Kasumi-1 (cell line): ENCODE data around the gene TRANK1.

Experiments used
- DNase-seq, 2 experiments: peaks; one replicate each; lab custom pipeline; 2025; lab: John Stamatoyannopoulos, UW

Gene TRANK1

GRCh38 chr3:36843065-36844051 is 101.5 kb downstream of the TRANK1 start:
- DNase-seq, result peak; percentile 17 to 25

GRCh38 chr3:36842275-36842674 is 102.6 kb downstream of the TRANK1 start:
- DNase-seq, result no peak

DNA sequence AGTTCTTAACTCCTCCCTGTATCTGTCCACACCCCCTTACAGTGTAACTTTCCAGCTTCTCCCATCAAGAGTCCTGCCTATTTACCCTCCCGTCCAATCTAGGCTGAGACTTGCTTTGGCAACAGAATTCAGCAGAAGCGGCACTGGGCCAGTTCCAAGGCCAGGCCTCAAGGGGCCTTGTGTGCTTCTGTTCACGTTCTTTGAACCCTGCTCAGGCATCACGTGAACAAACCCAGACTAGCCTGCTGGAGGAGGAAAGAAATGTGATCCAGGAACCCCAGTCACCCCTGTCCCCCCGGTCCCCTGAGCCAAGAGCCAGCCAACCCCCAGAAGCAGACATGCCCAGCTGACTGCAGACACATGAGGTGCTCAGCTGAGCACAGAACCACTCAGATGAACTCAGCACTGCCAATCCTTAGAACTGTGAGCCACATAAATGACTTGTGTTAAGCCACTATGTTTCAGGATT is 104.4 kb downstream of the TRANK1 start:
- DNase-seq, result no peak

DNA sequence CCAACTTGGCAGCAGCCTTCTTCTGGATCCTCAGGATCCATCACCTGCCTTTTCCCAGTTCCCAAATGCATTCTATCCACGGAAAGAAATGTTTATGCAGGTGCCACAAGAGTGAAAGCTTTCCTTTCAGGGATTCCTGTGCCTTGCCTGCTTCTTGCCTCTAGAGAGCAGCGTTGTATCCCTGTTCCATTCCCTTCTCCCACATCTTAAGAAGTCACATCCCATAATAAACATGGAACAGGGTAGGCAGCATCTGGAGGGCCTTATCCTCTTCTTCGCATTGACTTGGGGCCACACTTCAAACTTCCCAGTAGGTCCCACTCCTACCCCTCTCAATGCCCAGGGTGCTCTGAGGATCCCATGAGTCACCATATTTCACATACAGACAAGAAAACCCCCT is 107.8 kb downstream of the TRANK1 start:
- peak in 1 of 2 experiments; percentile 17 for DNase-seq

DNA sequence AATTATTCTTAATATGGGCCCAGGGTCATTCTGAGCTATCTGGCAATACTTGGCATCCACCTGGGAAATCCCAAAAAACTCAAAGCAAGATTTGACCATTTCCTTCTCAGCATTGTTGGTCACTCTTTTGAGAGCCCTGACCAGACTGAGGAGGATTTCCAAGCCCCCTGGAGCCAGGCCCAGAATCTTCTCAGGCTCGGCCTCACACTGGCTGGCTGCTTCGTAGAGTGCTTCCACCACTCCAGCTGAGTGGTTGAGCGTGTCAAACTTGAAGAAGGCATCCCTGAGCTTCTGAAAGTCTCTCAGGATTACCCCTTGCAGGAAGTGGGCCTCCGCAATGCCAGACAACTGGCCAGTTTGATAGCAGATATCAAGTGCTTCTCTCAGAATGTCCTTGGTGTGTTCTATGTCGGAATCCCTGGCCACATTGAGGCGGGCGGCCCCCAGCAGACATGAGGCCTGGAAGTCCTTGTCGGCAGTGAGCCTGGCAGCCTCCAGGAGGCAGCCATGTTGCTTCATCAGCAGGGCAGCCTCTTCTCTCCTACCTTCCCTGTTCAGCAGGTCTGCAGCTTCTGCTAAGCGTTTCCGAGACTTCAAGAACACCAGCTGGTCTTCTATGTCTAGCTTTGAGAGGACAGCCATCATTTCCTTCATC is 111.6 kb downstream of the TRANK1 start:
- DNase-seq, result no peak

GRCh38 chr3:36832406-36832805 is 112.4 kb downstream of the TRANK1 start:
- DNase-seq, result no peak

DNA sequence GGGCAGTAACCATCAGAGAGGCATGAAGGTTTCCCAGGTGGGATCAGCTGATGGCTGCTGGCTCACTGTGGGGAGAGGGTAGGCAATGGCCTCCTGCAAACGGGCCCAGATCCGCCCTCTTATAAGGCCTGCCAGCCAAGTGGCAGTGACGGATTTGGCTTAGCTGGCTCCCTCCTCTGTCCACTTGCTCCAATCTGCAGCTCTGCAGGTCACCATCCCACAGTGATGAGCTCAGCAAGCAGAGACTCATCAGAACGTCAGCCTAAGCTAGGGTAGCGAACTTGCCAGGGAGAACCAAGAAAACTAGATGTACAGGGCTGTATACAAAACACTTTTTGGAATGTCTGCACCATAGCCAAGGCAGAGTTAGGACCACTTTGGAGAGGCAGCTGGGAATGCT is 117.7 kb downstream of the TRANK1 start:
- DNase-seq, result no peak

DNA sequence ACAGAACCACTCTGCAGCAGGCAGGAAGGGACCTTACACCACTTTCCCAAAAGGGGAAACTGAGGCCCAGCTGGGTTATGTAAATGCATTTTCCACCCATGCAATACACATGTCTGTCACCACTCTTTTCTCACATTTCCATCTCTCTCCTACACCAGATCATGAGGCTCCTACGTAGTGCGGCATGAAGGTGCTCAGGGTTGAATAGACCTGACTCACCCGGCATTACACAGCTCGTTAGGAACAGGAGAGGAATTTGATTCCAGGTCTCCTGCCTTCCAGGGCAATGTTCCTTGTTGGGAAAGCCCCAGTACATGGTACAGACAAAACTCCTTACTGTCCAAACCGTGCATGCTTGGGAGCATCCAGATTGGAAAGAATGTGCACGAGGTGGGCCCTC is 118.6 kb downstream of the TRANK1 start:
- no peak for DNase-seq

GRCh38 chr3:36824443-36824842 is 120.4 kb downstream of the TRANK1 start:
- no peak for DNase-seq

- no peak for DNase-seq
Observed at GRCh38 chr3:36823806-36824205, 121.0 kb downstream of the TRANK1 start.

- no peak for DNase-seq
Observed at GRCh38 chr3:36820083-36820482, 124.8 kb downstream of the TRANK1 start.

DNA sequence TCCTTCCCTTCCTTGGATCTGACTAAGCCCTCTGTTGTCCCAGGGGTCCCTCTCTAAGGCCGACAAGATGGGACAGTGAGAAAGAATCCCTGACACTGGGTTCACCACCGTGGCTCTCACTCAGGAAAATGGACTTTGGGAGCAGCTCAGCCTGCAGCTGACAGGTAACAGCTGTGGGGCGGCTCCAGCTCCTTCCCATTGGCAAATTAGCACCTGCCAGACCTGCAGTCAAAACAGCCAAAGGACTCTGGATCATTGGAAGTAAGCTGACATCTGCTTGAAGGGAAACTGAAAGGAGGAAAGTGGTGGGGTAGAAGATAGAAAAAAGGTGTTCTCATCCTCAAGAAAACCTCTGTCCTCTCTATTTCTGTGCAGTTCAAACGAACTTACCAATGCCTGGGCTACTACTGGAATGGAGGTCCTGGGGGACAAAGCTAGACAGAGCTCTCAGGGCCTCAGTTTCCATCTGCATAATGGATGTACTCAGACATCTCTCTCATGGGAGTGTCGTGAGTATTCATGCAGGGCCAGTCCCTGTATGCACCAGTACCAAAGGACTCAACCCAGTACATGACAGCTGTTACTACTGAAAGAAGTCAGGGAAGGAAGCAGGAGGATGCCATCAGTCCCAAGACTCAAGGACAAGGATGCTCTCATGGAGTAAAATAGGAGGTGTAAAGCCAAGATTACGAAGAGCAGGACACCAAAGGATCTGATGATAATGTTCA is 126.9 kb downstream of the TRANK1 start:
- no peak for DNase-seq

DNA sequence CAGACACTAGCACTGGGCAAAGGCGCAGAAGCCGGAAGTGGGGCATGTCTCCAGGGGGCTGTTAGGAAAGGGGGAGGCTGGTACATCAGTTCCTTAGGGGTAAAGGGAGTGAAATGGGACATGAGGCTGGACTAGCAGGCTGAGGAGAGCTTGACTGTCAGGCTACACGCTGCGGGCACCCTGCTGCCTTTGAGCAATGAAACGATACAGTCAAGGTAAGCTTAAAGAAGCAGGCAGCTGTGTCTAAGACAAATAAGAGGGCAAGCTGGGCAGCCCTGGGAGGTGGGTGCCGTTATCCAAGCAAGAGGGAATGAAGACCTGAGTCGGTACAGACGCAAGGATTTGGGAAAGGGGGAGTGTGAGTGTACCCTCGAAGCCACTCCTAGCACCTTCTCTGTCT is 129.5 kb downstream of the TRANK1 start:
- DNase-seq, result no peak

GRCh38 chr3:36814776-36815175 is 130.1 kb downstream of the TRANK1 start:
- peak in 1 of 2 experiments; percentile 1 for DNase-seq

DNA sequence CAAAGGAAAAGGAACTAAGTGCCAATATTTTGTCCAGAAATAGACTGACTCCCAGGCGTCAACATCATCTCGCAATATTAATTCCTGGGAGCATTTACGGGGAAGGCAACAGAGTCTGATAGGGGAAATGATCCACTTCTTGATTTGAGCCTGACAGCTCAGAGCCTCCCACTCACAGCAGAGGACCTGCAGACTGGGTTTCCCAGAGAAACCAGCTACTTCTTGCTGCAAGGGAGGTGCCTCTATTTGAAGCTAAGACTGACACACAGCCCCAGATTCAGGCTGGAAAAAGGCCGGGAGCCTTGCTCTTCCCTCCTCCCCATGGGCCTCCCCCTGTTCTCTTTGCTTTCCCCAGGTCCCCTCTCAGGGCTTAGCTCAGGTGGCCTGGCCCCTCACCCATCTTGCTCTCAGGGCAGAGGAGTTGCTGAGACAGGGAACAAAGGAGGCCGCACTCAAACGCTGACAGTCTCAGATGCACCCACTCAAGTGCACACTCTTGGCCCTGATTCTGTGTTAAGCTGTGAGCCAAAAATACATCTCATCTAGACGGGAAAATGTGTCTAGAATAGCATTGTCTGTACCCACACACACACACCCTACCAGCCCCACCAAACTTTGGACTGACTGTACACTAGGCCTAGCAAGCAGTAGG is 130.7 kb downstream of the TRANK1 start:
- no peak for DNase-seq

- DNase-seq, result no peak
Observed at GRCh38 chr3:36813305-36813704, 131.5 kb downstream of the TRANK1 start.

DNA sequence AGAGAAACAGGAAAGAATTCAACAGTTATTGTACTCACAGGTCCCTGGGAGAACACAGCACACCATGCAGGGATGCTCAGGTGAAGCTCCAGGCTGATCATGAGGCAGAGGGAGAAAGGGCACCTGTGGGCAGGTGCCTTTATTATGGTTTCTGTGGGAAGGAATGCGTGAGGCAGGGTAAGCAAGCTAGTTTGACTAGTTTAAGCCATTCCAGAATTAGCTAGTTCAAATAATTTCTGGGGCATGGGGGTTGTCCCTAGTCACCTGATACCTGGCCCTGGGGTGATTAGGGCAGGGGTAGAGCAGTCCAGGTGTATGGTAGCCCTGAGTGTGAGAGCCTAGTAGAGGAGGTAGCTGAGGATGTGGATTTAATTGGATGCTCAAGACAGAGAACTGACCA is 132.6 kb downstream of the TRANK1 start:
- DNase-seq, result no peak

DNA sequence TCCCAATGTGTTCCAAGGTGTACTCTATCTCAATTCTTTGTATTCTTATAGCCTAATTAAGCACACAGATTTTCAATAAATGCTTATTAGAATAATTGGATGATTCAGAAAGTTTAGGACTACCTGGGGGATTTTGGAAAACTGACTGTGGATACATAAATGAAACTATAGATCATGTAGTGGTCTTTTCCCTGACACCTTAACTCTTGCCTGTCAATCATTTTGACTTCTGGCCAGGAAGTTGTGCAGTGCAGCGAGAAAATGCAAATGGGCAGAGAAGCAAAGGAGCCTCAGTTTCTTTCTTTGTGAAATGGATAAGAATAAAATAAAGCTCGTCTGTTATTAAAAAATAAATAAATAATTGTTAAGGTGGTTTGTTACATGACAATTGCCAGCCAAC is 133.1 kb downstream of the TRANK1 start:
- no peak for DNase-seq

DNA sequence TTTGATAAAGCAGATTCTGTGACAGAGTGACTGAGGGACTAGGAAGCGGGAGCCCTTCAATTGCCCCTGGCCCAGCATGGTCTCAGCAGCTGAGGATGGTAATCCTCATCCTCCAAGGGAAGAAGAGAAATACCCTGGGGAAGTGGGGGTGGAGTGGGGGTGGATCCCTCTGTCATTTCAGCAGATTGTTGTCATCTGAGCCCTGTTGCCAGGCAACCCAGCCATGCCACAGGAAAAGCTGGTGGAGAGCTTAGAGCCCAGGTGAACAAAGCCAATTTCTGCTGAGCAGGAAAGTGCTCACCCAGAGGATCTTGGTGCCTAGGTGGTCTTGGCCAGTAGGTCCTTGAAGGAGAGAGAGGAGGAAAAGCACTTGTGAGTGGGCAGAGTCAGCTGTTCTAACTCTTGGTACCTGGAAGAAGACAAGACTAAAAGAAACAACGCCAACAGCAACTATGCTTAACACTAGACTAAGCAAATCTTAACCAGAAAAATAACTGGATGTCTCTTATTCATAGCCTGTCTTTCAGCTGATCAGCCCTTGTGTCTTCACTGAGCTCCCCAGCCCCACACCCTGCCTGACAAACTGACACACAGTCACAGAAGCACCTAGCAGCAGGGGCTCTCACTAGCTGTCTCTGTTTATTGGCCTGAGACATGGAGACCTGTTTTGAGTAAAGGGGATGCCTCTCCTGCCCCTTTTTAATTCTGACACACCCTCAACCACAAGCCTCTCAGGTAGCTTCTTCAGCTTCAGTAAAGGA is 140.4 kb downstream of the TRANK1 start:
- no peak for DNase-seq

DNA sequence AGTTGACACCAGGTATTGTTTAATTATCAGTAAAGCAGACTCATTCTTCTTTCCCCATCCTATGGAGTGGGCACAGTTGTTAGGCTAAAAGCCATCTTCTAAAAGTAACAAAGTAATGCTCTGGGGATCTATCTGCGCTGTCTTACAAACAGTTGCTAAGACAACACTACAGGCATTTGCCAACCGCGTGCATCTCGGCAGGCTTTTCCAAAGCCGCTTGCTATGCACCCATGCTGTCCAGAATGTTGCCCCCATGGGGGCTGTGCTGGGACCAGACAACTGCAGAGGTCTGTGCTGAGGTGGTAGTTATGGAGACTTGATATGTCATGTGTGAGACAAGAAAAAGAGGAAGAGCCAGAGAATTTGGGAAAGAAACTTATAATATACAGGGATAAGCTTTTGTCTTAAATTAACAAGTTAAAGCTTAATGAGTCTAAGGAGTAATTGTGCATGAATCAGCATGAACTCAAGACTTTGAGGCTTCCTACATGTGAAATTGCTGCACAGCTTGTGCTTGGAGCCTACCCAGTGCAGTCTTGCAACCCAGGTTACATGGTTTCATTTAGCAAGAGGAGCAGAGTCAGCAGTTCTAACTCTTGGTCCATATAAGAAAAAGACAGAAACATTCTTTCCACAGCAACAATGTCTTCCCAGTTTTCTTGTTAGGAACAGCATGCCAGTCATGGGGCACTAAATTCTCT is 141.6 kb downstream of the TRANK1 start:
- DNase-seq, result no peak
